Limb (tissue), 2 donors: ENCODE measurements around the gene HORMAD2.
"Not testable (repeated sequence)": the region's sequence is repeated elsewhere in the genome, so short reads cannot be mapped to it uniquely, and the experiment has no call there.

Experiments
- DNase-seq, 2 donors: peaks; one replicate each; pipeline ENCODE4 v3.0.0-alpha.2; 2016; ENCODE audit errors: extremely low spot score in 2 of 2

HORMAD2 gene

GRCh38 chr22:30056015-30056414 lies 24.2 kb upstream of the HORMAD2 start:
- DNase-seq, result no peak

- no peak for DNase-seq
Measured at GRCh38 chr22:30057375-30057774, 22.9 kb upstream of the HORMAD2 start.

GRCh38 chr22:30059346-30060020 lies 20.8 kb upstream of the HORMAD2 start:
- not testable (repeated sequence) for DNase-seq

GRCh38 chr22:30061094-30061493 lies 19.2 kb upstream of the HORMAD2 start:
- not testable (repeated sequence) for DNase-seq

DNA sequence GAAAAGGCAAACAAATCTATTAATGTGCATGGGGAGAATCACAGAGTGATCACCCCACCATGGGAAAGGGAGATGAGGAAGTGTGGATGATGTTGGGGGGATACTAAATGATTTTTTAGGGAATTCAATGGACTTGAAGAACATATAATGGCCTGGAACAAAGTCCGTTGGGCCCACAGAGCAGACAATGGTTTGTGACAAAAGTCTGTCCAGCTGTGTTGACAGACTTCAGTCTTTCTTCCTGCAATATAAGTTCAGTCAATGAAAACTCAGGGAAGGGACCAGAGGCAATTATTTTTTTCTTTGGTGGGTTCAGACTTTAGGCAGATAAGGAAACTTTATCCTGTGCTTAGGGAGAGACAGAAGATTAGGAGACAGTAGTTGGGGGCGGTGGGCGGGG lies 18.0 kb upstream of the HORMAD2 start:
- no peak for DNase-seq

GRCh38 chr22:30062950-30063349 lies 17.3 kb upstream of the HORMAD2 start:
- DNase-seq, result no peak

DNA sequence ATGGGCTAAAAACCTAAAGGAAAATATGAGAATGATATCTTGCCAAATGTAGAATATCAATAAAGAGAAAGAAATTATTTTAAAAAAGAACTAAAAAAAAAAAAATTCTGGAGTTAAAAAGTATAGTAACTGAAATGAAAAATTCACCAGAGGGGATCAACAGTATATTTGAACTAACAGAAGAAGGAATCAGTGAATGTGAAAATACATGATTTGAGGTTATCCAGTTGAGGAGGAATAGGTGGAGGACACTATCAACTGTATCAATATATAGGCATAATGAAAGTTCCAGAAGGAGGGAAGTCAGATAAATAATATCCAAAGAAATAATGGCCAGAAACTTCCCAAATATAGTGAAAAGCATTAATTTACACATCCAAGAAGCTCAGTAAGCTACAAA lies 16.1 kb upstream of the HORMAD2 start:
- no peak for DNase-seq

GRCh38 chr22:30073743-30074142 lies 6.5 kb upstream of the HORMAD2 start:
- no peak for DNase-seq

DNA sequence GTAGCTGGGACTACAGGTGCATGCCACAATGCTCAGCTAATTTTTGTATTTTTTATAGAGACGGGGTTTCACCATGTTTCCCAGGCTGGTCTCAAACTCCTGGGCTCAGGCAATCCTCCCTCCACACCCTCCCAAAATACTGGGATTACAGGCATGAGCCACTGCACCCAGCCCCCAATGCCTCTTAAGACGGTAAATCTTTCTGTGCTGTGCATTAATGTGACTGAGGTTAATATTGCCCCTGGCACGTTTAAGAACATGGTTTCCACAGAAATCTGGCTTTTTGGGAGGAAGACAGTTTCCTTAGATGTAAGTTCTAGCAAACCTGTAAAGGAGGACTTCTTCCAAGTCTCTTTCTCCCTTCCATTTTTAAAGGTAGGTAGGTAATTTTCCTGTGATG lies 6.1 kb upstream of the HORMAD2 start:
- no peak for DNase-seq

DNA sequence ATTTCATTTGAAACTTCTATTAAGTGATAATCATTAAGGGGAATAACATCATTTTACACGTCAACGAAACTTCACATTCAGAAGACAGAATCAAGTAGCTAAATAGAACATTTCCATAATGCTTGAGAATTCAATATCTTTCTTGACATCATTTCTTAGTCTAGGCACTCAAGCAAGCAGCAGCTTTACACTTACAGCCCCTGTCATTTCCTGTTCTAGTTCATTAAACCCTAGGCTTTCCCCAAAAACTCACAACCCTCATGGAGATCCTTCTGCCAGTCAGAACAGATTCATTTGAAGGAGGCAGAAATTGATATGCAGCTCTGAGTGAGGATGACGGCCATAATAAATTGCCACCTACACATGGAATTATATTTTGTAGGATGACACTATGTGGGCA lies 5.3 kb upstream of the HORMAD2 start:
- no peak for DNase-seq

GRCh38 chr22:30077279-30077880 lies 2.9 kb upstream of the HORMAD2 start:
- DNase-seq, result no peak

DNA sequence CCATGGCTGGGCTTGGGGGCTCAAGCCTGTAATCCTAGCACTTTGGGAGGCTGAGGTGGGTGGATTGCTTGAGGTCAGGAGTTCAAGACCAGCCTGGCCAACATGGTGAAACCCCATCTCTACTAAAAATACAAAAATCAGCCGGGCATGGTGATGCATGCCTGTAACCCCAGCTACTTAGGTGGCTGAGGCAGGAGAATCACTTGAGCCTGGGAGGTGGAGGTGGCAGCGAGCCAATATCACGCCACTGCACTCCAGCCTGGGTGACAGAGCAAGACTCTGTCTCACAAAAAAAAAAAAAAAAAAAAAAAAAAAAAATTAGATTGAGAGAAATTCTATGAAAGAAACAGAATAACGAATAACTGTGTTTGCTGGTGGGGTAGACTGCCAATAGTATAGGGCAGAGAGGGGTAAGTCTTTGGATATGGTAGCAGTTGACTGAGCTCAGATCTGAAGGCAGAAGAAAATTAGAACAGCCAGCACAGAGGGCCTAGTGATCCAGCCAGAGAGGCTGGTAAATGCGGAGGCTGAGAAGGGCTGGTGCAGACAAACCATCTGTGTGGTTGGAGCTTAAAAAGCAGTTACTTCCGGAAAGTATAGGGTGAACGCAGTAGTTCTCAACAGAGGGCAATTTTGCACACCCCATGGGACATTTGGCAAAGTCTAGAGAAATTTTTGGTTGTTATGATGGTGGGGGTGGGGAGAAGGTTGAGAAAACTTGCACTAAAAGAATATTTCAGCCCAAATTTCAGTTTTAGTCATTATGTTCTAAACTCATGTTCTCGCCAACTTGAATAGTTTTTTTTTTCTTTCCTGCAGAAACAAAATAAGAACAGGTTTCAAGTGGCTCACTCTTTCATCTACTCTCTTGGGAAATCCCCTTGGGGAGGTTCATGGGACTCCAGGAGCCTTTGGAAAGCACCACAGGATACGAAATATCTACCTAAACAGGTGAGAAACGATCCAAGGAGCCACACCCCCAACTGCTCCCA lies 1.6 kb upstream of the HORMAD2 start:
- peak in 1 of 2 donors; percentile 8 for DNase-seq

DNA sequence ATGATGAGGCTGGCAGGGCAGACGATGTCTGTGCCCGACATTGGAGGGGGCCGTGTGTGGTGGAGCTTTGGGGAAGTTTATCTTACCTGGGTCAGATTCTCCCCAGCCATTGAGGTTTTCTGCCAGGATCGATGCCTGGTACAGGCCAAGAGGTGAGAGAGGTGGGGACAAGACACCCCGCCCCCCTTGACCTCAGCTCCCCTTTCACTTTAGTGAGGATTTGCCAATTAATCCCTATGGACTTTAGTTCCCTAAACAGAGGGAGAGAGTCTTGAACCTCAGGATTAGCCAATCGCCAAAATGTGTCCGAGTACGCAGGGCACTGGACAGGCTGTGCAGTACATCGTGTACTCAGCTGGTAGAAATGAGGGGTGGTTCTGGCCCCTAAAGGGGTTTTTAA lies 541 bp downstream of the HORMAD2 start:
- DNase-seq, result no peak

DNA sequence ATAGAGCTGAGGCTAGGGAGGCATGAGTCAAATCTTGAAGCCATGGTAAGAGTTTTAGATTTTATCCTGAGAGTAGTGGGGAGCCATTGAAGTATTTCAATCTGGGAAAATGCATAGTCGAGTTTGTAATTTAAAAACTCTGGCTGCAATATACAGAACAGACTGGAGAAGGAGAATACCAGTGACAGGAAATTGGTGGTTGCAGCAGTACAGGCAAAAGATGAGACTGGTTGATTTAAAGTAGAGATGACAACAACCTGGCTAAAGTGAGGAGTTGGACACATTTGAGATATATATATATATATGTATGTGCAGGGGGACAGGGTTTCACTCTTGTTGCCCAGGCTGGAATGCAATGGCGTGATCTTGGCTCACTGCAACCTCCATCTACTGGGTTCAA lies 6.2 kb downstream of the HORMAD2 start:
- no peak for DNase-seq

- DNase-seq, result not testable (repeated sequence)
Measured at GRCh38 chr22:30087037-30087436, 6.8 kb downstream of the HORMAD2 start.

DNA sequence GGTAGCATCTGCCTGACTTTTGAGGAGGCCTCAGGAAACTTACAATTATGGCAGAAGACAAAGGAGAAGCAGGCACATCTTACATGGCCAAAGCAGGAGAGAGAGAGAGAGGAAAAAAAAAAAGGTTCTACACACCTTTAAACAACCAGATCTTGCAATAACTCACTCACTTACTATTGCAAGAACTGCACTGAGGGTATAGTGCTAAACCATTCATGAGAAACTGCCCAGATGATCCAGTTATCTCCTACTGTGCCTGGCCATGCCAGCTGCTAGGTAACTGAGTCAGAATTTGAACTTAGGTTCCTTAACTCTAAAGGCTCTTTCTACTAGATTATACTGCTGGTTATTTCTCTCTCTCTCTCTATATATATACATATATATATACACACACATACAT lies 7.3 kb downstream of the HORMAD2 start:
- no peak for DNase-seq

DNA sequence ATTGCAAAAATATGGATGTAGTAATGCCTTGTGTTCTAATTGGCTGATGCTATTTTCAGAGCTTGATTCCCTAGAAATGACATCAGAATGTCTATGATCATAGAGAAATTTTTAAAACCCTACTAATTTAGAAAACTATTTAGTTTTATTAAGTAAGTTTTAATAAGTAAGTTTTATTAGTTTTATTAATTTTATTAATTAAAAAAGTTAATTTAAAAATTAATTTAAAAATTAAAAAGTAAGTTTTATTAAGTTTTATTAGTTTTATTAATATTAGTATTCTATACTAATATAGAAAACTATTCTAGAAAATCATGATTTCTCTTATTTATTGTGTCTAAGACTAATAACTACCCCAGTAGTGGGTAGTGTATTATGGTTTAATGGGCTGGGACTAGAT lies 8.2 kb downstream of the HORMAD2 start:
- DNase-seq, result no peak

DNA sequence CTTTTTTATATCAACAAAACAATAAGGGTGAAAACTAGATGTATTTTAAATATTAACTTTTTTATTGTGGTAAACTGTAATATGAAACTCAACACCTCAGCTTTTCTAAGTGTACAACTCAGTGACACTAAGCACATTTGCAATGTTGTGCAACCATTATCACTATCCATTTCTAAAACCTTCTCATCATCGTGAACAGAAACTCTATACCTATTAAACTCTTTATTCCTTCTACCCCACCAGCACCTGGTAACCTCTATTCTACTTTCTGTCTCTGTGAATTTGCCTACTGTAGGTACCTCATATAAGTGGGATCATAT lies 9.4 kb downstream of the HORMAD2 start:
- DNase-seq, result no peak

DNA sequence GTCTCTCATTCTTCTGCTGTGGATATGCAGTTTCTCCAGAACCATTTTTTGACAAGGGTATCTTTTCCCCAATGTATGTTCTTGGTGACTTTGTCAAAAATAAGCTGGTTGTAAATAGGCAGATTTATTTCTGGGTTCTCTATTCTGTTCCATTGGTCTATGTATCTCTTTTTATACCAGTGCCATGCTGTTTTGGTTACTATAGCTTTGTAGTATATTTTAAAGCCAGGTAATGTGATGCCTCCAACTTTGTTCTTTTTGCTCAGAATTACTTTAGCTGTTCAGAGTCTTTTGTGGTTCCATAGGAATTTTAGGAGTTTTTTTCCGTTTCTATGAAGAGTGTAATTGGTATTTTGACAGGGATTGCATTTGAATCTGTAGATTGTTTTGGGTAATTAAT lies 12.4 kb downstream of the HORMAD2 start:
- no peak for DNase-seq

DNA sequence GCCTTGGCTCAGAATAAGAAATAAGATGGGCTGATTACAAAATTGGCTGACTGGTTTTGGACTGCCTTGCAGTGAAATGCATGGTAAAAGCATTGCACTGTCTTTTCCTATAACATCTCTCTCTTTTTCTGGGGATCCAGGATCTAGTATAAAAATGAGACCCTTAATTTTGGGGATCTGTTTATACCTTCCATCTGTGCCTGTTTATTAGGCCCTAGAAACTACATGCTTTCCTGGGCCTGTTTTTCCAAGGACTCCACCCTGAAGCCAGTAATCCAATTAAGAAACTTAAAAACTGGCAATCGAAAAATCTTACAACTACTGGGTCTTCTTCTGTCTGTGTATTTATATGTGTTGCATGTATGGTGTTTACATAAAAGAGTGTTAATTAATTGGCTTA lies 14.5 kb downstream of the HORMAD2 start:
- DNase-seq, result no peak

GRCh38 chr22:30097861-30098260 lies 17.6 kb downstream of the HORMAD2 start:
- no peak for DNase-seq

GRCh38 chr22:30100770-30101169 lies 20.5 kb downstream of the HORMAD2 start:
- DNase-seq, result not testable (repeated sequence)
